Naive thymus-derived CD8-positive, alpha-beta T cell (primary cell): Measurements from ENCODE around the gene PPP1R12C. TPM values are rescaled to one million over a fixed set of nuclear protein-coding genes. Genes with fewer than 3 reads are reported as not detected.

ENCODE experiments used
- ATAC-seq, 2 donors: fragments of 150-1000 bp; cut with Tn5 transposase in 1 of 2; sonication (Bioruptor Pico), chemical (Tn5 transposase) in 1 of 2; 1 replicate in 1 of 2; 2 replicates in 1 of 2; pipeline ENCODE4 v1.10.0; 2021; ENCODE audit warnings: mild to moderate bottlenecking in 2 of 2, moderate library complexity in 2 of 2
- POLR2A ChIA-PET: fragments of 350-600 bp; sonication (Branson Sonifier 250); formaldehyde crosslinking; loops from one replicate; lab custom pipeline; 2021; ENCODE audit warnings: antibody characterized with exemption; lab: Charles Lee
- DNase-seq, 10 donors: peaks; one replicate each; pipeline versions ENCODE4 v3.0.0 to v3.0.0-alpha.2; 2020 to 2022
- H3K27ac Mint-ChIP-seq, 10 donors: one replicate each; pipeline ENCODE4 v1.8.0; 2020 to 2022; ENCODE audit warnings: mild to moderate bottlenecking in 10 of 10, mixed read lengths in 10 of 10, moderate library complexity in 4 of 10, inconsistent platforms in 1 of 10
- H3K27me3 Mint-ChIP-seq, 5 donors: one replicate each; pipeline ENCODE4 v1.8.0; 2021 to 2022; ENCODE audit warnings: mixed read lengths in 5 of 5
- H3K36me3 Mint-ChIP-seq, 3 donors: one replicate each; pipeline ENCODE4 v1.8.0; 2020 to 2022; ENCODE audit warnings: mixed read lengths in 3 of 3, mild to moderate bottlenecking in 2 of 3, inconsistent platforms in 1 of 3
- H3K4me1 Mint-ChIP-seq, 4 donors: one replicate each; pipeline ENCODE4 v1.8.0; 2021 to 2022; ENCODE audit warnings: mixed read lengths in 4 of 4
- H3K4me3 Mint-ChIP-seq, 10 donors: one replicate each; pipeline ENCODE4 v1.8.0; 2020 to 2022; ENCODE audit warnings: mild to moderate bottlenecking in 10 of 10, mixed read lengths in 10 of 10, moderate library complexity in 6 of 10, inconsistent platforms in 1 of 10
- H3K9me3 Mint-ChIP-seq, 9 donors: one replicate each; pipeline ENCODE4 v1.8.0; 2020 to 2022; ENCODE audit warnings: mixed read lengths in 9 of 9, mild to moderate bottlenecking in 3 of 9, inconsistent platforms in 1 of 9, moderate library complexity in 1 of 9
- polyA plus RNA-seq, 3 donors: library from polyadenylated mRNA; unstranded; fragments of 300-500 nt; fragmentation: Illumina TruSeq; gene quantifications; one replicate each; pipeline ENCODE4 v1.2.3, GENCODE V29; 2021
- total RNA-seq, 8 experiments: library from RNA in 2 of 8; stranded (reverse) in 2 of 8; gene quantifications; one replicate each; pipeline ENCODE4 v1.2.3 and lab custom pipeline; 2021 to 2026

Gene PPP1R12C
- total RNA-seq (100 to 1,000 TPM; 140 to 141 TPM), polyA plus RNA-seq (1 to 10 TPM; 2.7 to 6.2 (median 3.9) TPM), total RNA-seq (lab: John Stamatoyannopoulos, UW) (75.0 to 144 (median 113) reads per million in 6 experiments)

- ATAC-seq (peak; percentile 39 to 41), DNase-seq (peak in 3 of 10 donors; percentile 16 to 30 (median 21))
- H3K36me3 Mint-ChIP-seq: no peaks in the 10 kb centered on the region
- H3K4me3 Mint-ChIP-seq: peak within 1 kb of the TSS; percentile 90 to 99 (median 98)
- H3K4me1 Mint-ChIP-seq: peaks cover 20 to 40% (median 38%) of the 10 kb centered on the region in 4 donors
- no peaks in the 10 kb centered on the region for H3K9me3 Mint-ChIP-seq
- POLR2A ChIA-PET: interaction anchor here (0.6 to 2.3 kb wide), 17 partner anchors 37 to 537 kb away, joined by 3 to 11 read pairs (median 4); partner anchors contain the start of genes FIZ1, KMT5C, NAT14 and PPP6R1
- H3K27me3 Mint-ChIP-seq: peaks cover 0 to 3% (median 0%) of the 10 kb centered on the region in 5 donors
- H3K27ac Mint-ChIP-seq: peak within 1 kb of the TSS; percentile 94 to 97 (median 96)
Observed at GRCh38 chr19:55116859-55117662, at the start of gene PPP1R12C. Gene PPP1R12C, minus strand, starts transcription at chr19:55117637. Its CDS starts 94 bp downstream, at chr19:55117543.

GRCh38 chr19:55166530-55167268 lies 49.3 kb upstream of the PPP1R12C start, which contains the start of gene DNAAF3:
Gene DNAAF3, minus strand, starts transcription at chr19:55166613. Its CDS starts 200 bp downstream, at chr19:55166413.
- Mint-ChIP-seq H3K4me3 (peak within 1 kb of the TSS; percentile 1 to 88 (median 64)), H3K27ac (peak within 1 kb of the TSS in 8 of 10 donors; percentile 19 to 92 (median 84)), H3K36me3 (peaks cover 4 to 16% (median 5%) of the 10 kb centered on the region in 3 donors), H3K9me3 (peaks cover 0 to 7% (median 4%) of the 10 kb centered on the region in 9 donors), H3K4me1 (peaks cover 8 to 14% (median 13%) of the 10 kb centered on the region in 4 donors), H3K27me3 (peaks cover 37 to 90% (median 61%) of the 10 kb centered on the region in 5 donors)
- POLR2A ChIA-PET: interaction anchor here (0.8 kb wide), 1 partner anchor 14 kb away, joined by 4 read pairs; the partner anchor contains the start of gene SYT5
- ATAC-seq (peak; percentile 63 to 81), DNase-seq (peak; percentile 31 to 78 (median 54))

- DNase-seq (peak in 3 of 10 donors; percentile 57 to 73 (median 57)), ATAC-seq (peak; percentile 62 to 65)
- H3K36me3 Mint-ChIP-seq: peaks cover 4 to 16% (median 5%) of the 10 kb centered on the region in 3 donors
- peaks cover 8 to 14% (median 13%) of the 10 kb centered on the region in 4 donors for H3K4me1 Mint-ChIP-seq
- peak overlapping the region in 4 of 10 donors; percentile 53 to 90 (median 82) for H3K27ac Mint-ChIP-seq
- peak overlapping the region in 9 of 10 donors; percentile 1 to 88 (median 61) for H3K4me3 Mint-ChIP-seq
- H3K27me3 Mint-ChIP-seq: peaks cover 33 to 88% (median 55%) of the 10 kb centered on the region in 5 donors
- peaks cover 0 to 7% (median 4%) of the 10 kb centered on the region in 9 donors for H3K9me3 Mint-ChIP-seq
- POLR2A ChIA-PET: no interaction called here
Observed at GRCh38 chr19:55165952-55166529, 48.6 kb upstream of the PPP1R12C start.

GRCh38 chr19:55161571-55162322 lies 44.3 kb upstream of the PPP1R12C start:
- ATAC-seq: no peak
- no peak overlapping the region for H3K4me3 Mint-ChIP-seq
- H3K36me3 Mint-ChIP-seq: peaks cover 1 to 4% (median 4%) of the 10 kb centered on the region in 3 donors
- H3K27ac Mint-ChIP-seq: no peak overlapping the region
- peaks cover 6 to 18% (median 14%) of the 10 kb centered on the region in 4 donors for H3K4me1 Mint-ChIP-seq
- POLR2A ChIA-PET: no interaction called here
- H3K27me3 Mint-ChIP-seq: peaks cover 19 to 85% (median 51%) of the 10 kb centered on the region in 5 donors
- no peak for DNase-seq
- H3K9me3 Mint-ChIP-seq: peaks cover 0 to 4% (median 2%) of the 10 kb centered on the region in 9 donors

GRCh38 chr19:55160986-55161365 lies 43.5 kb upstream of the PPP1R12C start:
- Mint-ChIP-seq H3K27me3 (peaks cover 14 to 83% (median 49%) of the 10 kb centered on the region in 5 donors), H3K4me1 (peaks cover 5 to 17% (median 11%) of the 10 kb centered on the region in 4 donors), H3K9me3 (peaks cover 0 to 4% (median 0%) of the 10 kb centered on the region in 9 donors), H3K36me3 (peaks cover 0 to 4% (median 0%) of the 10 kb centered on the region in 3 donors), H3K27ac (peak overlapping the region in 1 of 10 donors; percentile 67), H3K4me3 (no peak overlapping the region)
- POLR2A ChIA-PET: interaction anchor here (1.2 kb wide), 1 partner anchor 20 kb away, joined by 4 read pairs; no protein-coding TSS in a partner anchor
- no peak for ATAC-seq
- no peak for DNase-seq

GRCh38 chr19:55160128-55160985 lies 42.9 kb upstream of the PPP1R12C start:
- Mint-ChIP-seq H3K4me1 (peaks cover 3 to 17% (median 11%) of the 10 kb centered on the region in 4 donors), H3K9me3 (peaks cover 0 to 4% (median 0%) of the 10 kb centered on the region in 9 donors), H3K27ac (peak overlapping the region in 4 of 10 donors; percentile 20 to 89 (median 58)), H3K4me3 (peak overlapping the region in 3 of 10 donors; percentile 12 to 24 (median 14)), H3K27me3 (peaks cover 14 to 80% (median 43%) of the 10 kb centered on the region in 5 donors), H3K36me3 (peaks cover 0 to under 1% (median 0%) of the 10 kb centered on the region in 3 donors)
- POLR2A ChIA-PET: interaction anchor here (1.2 kb wide), 1 partner anchor 19 kb away, joined by 4 read pairs; no protein-coding TSS in a partner anchor
- ATAC-seq (peak; percentile 91 to 95), DNase-seq (peak; percentile 77 to 92 (median 86))

GRCh38 chr19:55158848-55159749 lies 41.7 kb upstream of the PPP1R12C start:
- no peak for ATAC-seq
- no peak overlapping the region for H3K27ac Mint-ChIP-seq
- H3K4me1 Mint-ChIP-seq: peaks cover 9 to 24% (median 17%) of the 10 kb centered on the region in 4 donors
- peaks cover 16 to 76% (median 44%) of the 10 kb centered on the region in 5 donors for H3K27me3 Mint-ChIP-seq
- POLR2A ChIA-PET: no interaction called here
- no peak for DNase-seq
- H3K9me3 Mint-ChIP-seq: peaks cover 0 to 6% (median 2%) of the 10 kb centered on the region in 9 donors
- H3K4me3 Mint-ChIP-seq: no peak overlapping the region
- peaks cover 0 to 3% (median 0%) of the 10 kb centered on the region in 3 donors for H3K36me3 Mint-ChIP-seq

- no peak for ATAC-seq
- H3K27ac Mint-ChIP-seq: peak overlapping the region in 1 of 10 donors; percentile 40
- H3K36me3 Mint-ChIP-seq: peaks cover 0 to 7% (median 0%) of the 10 kb centered on the region in 3 donors
- H3K9me3 Mint-ChIP-seq: peaks cover 0 to 12% (median 5%) of the 10 kb centered on the region in 9 donors
- no peak overlapping the region for H3K4me3 Mint-ChIP-seq
- peaks cover 14 to 30% (median 22%) of the 10 kb centered on the region in 4 donors for H3K4me1 Mint-ChIP-seq
- peaks cover 13 to 69% (median 39%) of the 10 kb centered on the region in 5 donors for H3K27me3 Mint-ChIP-seq
- DNase-seq: no peak
- POLR2A ChIA-PET: no interaction called here
Observed at GRCh38 chr19:55158423-55158822, 41.0 kb upstream of the PPP1R12C start.

GRCh38 chr19:55157064-55157908 lies 39.8 kb upstream of the PPP1R12C start, which contains the start of gene TNNI3:
Gene TNNI3, minus strand, starts transcription at chr19:55157732. Its CDS starts 143 bp downstream, at chr19:55157589.
- Mint-ChIP-seq H3K27me3 (peaks cover 9 to 62% (median 39%) of the 10 kb centered on the region in 5 donors), H3K9me3 (peaks cover 0 to 16% (median 6%) of the 10 kb centered on the region in 9 donors), H3K4me3 (peak within 1 kb of the TSS in 8 of 10 donors; percentile 38 to 64 (median 54)), H3K4me1 (peaks cover 16 to 34% (median 25%) of the 10 kb centered on the region in 4 donors), H3K27ac (peak within 1 kb of the TSS in 1 of 10 donors; percentile 40), H3K36me3 (peaks cover 0 to 7% (median 0%) of the 10 kb centered on the region in 3 donors)
- POLR2A ChIA-PET: no interaction called here
- DNase-seq (no peak), ATAC-seq (no peak)
